Measurements from ENCODE around the gene RAB24.
A peak's percentile ranks its signal among the peaks of the same experiment; 100 is the strongest.

RAB24 gene

DNA sequence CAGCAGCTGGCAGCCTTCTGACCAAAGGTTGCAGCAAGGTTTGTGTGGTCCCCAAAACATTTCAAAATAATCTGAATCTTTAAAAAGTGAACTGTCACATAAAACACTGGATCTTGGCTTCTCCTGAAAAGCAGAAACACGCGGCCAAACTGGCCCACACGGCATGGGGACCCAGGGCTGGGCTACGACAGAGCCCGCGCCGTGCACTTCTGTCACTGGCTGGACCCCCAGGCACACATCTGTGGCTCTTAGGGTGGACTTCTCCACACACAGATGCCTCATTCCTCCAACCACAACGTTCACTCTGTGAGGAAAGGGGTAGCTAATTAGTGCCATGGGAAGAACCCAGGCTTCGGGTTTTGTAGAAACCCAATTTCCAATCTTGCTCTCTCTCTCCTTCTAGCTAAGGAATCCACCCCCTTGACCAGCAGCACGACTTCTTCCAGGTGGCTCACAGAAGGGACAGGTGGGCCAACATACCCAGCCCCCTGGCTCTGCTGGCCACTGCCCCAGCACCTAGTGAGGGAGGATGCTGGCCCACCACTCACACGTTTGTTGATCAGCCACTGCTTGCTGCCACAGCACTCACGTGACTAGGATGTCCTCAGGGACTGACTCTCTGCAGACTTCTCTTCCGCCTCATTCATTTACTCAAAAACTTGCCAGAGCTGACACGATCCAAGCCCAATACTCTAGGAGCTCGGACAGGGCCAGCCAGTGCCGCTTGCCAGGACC, 30.1 kb upstream of the RAB24 start:
- peaks cover 0 to 92% (median 85%) of the 10 kb centered on the region in 5 donors for H3K36me3 ChIP-seq (ENCODE audit: control insufficient read depth in 5 of 5, insufficient read depth in 5 of 5, low read length in 5 of 5)
- no peak overlapping the region for H3K9ac ChIP-seq (ENCODE audit: low read length in 5 of 5)
- no peaks in the 10 kb centered on the region for H3K9me3 ChIP-seq (ENCODE audit: control insufficient read depth in 5 of 5, low read length in 5 of 5)
- no peaks in the 10 kb centered on the region for H3K4me1 ChIP-seq (ENCODE audit: control insufficient read depth in 5 of 5, insufficient read depth in 5 of 5, low read length in 5 of 5)
- no peak overlapping the region for H3K27ac ChIP-seq (ENCODE audit: low read depth, low read length)
- no peaks in the 10 kb centered on the region for H3K27me3 ChIP-seq (ENCODE audit: control insufficient read depth in 5 of 5, insufficient read depth in 4 of 5, low read length in 5 of 5)
- no peak overlapping the region for H3K4me3 ChIP-seq (ENCODE audit: low read depth in 1 of 5, low read length in 5 of 5)

DNA sequence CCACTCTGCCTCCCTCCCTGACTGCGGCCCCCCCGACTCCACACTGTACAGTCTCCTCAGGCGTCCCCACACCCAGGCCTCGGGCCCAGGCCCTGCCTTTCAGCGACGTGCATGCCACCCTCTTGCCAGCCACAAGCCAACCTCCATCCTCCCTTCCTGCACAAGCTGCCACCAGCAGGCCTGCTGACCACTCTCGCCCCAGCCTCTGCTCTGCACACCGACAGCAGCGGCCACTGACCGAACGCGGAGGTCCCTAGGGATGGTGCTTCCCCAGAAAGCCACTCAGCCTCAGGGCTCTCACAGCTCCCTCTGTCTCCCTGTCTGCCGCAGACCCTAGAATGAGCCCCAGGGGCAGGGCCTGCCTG, 29.4 kb upstream of the RAB24 start:
- Histone ChIP-seq H3K9me3 (ENCODE audit: control insufficient read depth in 5 of 5, low read length in 5 of 5) (no peaks in the 10 kb centered on the region), H3K27ac (ENCODE audit: low read depth, low read length) (no peak overlapping the region), H3K4me3 (ENCODE audit: low read depth in 1 of 5, low read length in 5 of 5) (no peak overlapping the region), H3K27me3 (ENCODE audit: control insufficient read depth in 5 of 5, insufficient read depth in 4 of 5, low read length in 5 of 5) (no peaks in the 10 kb centered on the region), H3K36me3 (ENCODE audit: control insufficient read depth in 5 of 5, insufficient read depth in 5 of 5, low read length in 5 of 5) (peaks cover 0 to 86% (median 82%) of the 10 kb centered on the region in 5 donors), H3K9ac (ENCODE audit: low read length in 5 of 5) (no peak overlapping the region), H3K4me1 (ENCODE audit: control insufficient read depth in 5 of 5, insufficient read depth in 5 of 5, low read length in 5 of 5) (peaks cover 0 to 2% (median 0%) of the 10 kb centered on the region in 5 donors)

DNA sequence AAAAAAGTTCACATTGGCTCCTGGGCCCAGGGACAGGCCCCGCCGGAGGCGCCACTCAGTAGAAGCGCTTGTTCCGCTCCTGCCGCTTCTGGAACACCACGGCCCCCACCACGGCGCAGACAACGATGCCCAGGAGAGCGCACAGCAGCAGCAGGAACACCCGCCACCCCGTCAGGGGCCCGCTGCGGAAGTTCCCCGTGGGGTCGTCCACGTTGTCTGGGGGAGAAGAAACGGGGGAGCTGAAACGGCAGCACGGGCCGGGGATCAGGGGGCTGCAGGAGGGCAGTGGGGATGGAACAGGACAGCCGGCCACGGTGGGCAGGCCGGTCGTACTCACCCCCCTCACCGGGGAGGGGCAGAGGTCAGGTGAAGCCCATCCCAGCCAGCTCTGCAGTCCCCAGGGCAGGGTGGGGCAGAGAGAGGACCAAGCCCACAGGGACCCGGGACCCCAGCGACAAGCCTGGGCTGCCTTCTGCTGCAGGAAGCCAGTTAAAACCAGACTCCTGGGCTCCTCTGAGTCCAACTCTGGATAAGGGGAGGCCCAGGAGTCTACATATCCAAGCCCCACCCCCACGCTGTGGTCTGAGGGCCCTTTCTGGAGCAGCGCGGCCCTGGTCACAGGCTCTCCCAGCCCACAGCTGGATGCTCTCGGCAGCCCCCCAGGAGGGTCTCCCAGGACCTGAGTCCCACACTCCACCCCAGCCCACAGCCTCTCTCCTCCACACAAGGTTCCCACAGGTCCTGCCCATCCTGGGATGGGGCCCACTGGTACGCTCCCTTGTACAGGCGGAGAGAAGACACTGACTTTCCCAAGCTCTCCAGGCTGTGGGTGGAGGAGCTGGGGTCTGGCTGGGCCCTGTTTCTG, 28.7 kb upstream of the RAB24 start:
- Histone ChIP-seq H3K9ac (ENCODE audit: low read length in 5 of 5) (no peak overlapping the region), H3K4me1 (ENCODE audit: control insufficient read depth in 5 of 5, insufficient read depth in 5 of 5, low read length in 5 of 5) (peaks cover 0 to 7% (median 0%) of the 10 kb centered on the region in 5 donors), H3K36me3 (ENCODE audit: control insufficient read depth in 5 of 5, insufficient read depth in 5 of 5, low read length in 5 of 5) (peaks cover 0 to 80% (median 76%) of the 10 kb centered on the region in 5 donors), H3K4me3 (ENCODE audit: low read depth in 1 of 5, low read length in 5 of 5) (no peak overlapping the region), H3K27ac (ENCODE audit: low read depth, low read length) (no peak overlapping the region), H3K9me3 (ENCODE audit: control insufficient read depth in 5 of 5, low read length in 5 of 5) (no peaks in the 10 kb centered on the region), H3K27me3 (ENCODE audit: control insufficient read depth in 5 of 5, insufficient read depth in 4 of 5, low read length in 5 of 5) (no peaks in the 10 kb centered on the region)

DNA sequence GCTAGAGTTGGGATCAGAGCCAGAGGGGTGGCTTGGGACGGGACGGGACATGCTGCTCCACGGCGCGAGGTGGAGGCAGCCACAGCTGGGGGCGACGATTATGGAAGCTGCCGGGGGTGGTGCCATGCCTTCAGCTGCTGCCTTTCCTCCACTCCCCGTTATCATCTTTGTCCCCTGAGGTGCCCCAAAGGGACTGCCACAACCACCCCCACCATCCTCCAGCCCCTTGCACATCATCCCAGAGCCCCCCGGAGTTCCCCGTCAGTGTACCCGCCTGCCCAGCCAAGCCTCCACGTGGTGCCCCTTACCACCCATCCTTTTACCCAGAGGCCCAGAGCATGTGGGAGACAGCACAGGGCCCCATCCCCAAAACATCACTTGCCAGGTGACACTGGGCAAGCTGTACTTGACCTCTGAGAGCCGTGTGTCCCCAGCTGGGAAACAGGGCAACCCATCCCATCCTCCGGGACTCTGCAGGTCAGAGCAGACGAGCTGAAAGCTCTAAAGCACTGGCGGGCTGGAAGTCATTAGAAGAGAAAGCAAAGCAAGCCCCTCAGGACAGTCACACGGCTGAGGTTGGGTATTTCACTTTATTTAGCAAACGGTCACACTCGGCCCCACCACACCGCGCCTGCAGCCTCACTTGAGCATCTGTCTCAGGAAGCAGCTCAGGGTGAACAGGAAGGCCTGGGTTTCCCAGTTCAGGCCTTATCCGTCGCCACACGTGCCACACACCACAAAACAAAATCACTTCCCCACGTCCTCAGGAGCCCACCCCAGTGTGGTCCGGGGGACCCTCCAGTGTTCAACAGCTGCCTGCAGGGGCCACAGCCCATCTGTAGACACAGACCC, 27.7 kb upstream of the RAB24 start:
- Histone ChIP-seq H3K4me1 (ENCODE audit: control insufficient read depth in 5 of 5, insufficient read depth in 5 of 5, low read length in 5 of 5) (peaks cover 0 to 7% (median 0%) of the 10 kb centered on the region in 5 donors), H3K27ac (ENCODE audit: low read depth, low read length) (no peak overlapping the region), H3K9me3 (ENCODE audit: control insufficient read depth in 5 of 5, low read length in 5 of 5) (no peaks in the 10 kb centered on the region), H3K27me3 (ENCODE audit: control insufficient read depth in 5 of 5, insufficient read depth in 4 of 5, low read length in 5 of 5) (no peaks in the 10 kb centered on the region), H3K36me3 (ENCODE audit: control insufficient read depth in 5 of 5, insufficient read depth in 5 of 5, low read length in 5 of 5) (peaks cover 0 to 70% (median 66%) of the 10 kb centered on the region in 5 donors), H3K9ac (ENCODE audit: low read length in 5 of 5) (no peak overlapping the region), H3K4me3 (ENCODE audit: low read depth in 1 of 5, low read length in 5 of 5) (no peak overlapping the region)

DNA sequence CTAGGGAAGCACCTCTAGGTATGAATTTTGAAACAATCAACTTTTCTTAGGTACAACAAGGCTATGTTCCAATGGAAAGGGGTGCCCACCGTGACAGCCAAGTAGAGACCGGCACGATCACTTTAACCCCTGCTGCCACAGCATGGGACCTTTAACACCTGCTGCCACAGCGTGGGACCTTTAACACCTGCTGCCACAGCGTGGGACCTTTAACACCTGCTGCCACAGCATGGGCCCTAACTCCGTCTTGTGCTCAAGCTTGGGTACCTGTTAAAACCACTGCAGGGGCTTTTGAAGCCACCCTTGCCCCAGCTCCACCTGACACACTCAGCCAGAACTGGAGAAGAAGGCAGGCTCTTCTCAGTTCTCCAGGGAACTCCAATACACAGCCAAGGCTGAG, 26.4 kb upstream of the RAB24 start:
- no peak overlapping the region for H3K9ac ChIP-seq (ENCODE audit: low read length in 5 of 5)
- peaks cover 0 to 57% (median 53%) of the 10 kb centered on the region in 5 donors for H3K36me3 ChIP-seq (ENCODE audit: control insufficient read depth in 5 of 5, insufficient read depth in 5 of 5, low read length in 5 of 5)
- no peak overlapping the region for H3K27ac ChIP-seq (ENCODE audit: low read depth, low read length)
- peaks cover 0 to 7% (median 0%) of the 10 kb centered on the region in 5 donors for H3K4me1 ChIP-seq (ENCODE audit: control insufficient read depth in 5 of 5, insufficient read depth in 5 of 5, low read length in 5 of 5)
- no peaks in the 10 kb centered on the region for H3K9me3 ChIP-seq (ENCODE audit: control insufficient read depth in 5 of 5, low read length in 5 of 5)
- H3K4me3 ChIP-seq (ENCODE audit: low read depth in 1 of 5, low read length in 5 of 5): no peak overlapping the region
- no peaks in the 10 kb centered on the region for H3K27me3 ChIP-seq (ENCODE audit: control insufficient read depth in 5 of 5, insufficient read depth in 4 of 5, low read length in 5 of 5)

DNA sequence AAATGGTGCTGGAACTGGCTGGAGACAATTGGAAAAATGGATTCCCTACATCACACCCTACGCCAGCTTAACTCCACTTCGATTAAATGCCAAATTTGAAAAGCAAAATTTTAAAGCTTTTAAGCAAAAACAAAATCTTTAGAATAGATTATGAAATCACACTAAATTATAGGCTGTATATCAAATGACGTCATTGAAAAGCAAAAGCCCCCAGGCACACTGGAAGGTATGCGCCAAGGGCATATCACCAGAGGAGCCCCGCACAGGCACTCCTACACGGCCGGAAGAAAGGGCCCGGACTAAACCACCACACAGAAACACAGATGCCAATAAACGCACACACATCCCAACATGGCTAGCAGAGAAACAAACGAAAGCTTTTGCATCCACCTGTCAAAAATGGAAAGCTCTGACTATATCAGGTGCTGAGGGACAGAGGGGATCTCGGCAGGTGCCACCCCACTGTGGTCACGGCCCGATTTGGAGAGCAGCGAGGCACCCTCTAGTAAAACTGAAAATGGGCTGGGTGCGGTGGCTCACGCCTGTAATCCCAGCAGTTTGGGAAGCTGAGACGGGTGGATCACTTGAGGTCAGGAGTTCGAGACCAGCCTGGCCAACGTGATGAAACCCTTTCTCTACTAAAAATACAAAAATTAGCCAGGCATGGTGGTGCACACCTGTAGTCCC, 25.2 kb upstream of the RAB24 start:
- no peaks in the 10 kb centered on the region for H3K27me3 ChIP-seq (ENCODE audit: control insufficient read depth in 5 of 5, insufficient read depth in 4 of 5, low read length in 5 of 5)
- H3K27ac ChIP-seq (ENCODE audit: low read depth, low read length): no peak overlapping the region
- H3K9ac ChIP-seq (ENCODE audit: low read length in 5 of 5): no peak overlapping the region
- no peaks in the 10 kb centered on the region for H3K9me3 ChIP-seq (ENCODE audit: control insufficient read depth in 5 of 5, low read length in 5 of 5)
- H3K4me3 ChIP-seq (ENCODE audit: low read depth in 1 of 5, low read length in 5 of 5): no peak overlapping the region
- peaks cover 0 to 7% (median 0%) of the 10 kb centered on the region in 5 donors for H3K4me1 ChIP-seq (ENCODE audit: control insufficient read depth in 5 of 5, insufficient read depth in 5 of 5, low read length in 5 of 5)
- H3K36me3 ChIP-seq (ENCODE audit: control insufficient read depth in 5 of 5, insufficient read depth in 5 of 5, low read length in 5 of 5): peaks cover 0 to 45% (median 41%) of the 10 kb centered on the region in 5 donors

DNA sequence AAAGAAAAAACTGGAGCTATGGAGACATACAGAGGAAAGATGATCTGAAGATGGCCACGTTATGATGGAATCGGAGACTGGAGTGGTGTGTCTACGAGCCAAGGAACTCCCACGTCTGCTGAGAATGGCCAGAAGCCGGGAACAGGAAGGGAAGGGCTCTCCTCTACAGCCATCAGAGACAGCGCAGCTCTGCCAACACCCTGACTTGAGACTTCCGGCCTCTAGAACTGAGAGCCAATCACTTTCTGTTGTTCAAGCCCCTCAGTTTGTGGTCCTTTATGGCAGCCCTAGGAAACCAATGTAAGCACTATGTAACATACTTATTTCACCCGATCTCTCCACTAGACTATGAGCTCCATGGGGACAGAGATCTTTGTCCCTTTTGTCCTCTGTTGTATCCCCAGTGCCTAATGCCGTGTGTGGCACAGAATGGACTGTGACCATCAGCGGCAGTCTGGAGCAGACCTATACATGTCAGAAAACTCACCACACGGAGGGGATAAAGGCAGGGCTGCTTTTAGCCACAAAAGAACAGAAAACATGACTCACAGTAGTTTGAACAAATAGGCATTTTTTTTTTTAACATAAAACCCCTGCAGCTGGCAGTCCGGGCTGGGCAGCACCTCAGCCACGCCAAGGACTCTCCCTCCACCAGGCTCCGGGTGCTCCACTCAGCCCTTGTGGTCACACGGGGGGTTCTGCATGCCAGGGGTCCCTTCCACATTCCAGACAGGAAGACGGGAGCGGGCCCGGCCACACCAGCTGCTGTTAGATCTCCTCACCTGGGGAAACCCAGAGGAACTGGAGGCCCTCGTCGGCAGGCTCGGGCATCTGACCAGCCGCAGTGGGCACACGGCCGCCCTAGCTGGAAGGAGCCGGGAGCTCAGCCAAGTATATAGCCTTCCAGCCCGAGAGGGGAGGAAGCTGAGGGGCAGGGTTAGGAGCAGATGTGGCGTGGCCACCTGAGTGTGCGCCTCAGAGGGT, 24.3 kb upstream of the RAB24 start:
- Histone ChIP-seq H3K4me3 (ENCODE audit: low read depth in 1 of 5, low read length in 5 of 5) (no peak overlapping the region), H3K9ac (ENCODE audit: low read length in 5 of 5) (peak overlapping the region in 2 of 5 donors; percentile 10 to 41), H3K4me1 (ENCODE audit: control insufficient read depth in 5 of 5, insufficient read depth in 5 of 5, low read length in 5 of 5) (peaks cover 0 to 7% (median 0%) of the 10 kb centered on the region in 5 donors), H3K27ac (ENCODE audit: low read depth, low read length) (no peak overlapping the region), H3K36me3 (ENCODE audit: control insufficient read depth in 5 of 5, insufficient read depth in 5 of 5, low read length in 5 of 5) (peaks cover 0 to 36% (median 32%) of the 10 kb centered on the region in 5 donors), H3K27me3 (ENCODE audit: control insufficient read depth in 5 of 5, insufficient read depth in 4 of 5, low read length in 5 of 5) (no peaks in the 10 kb centered on the region), H3K9me3 (ENCODE audit: control insufficient read depth in 5 of 5, low read length in 5 of 5) (no peaks in the 10 kb centered on the region)

DNA sequence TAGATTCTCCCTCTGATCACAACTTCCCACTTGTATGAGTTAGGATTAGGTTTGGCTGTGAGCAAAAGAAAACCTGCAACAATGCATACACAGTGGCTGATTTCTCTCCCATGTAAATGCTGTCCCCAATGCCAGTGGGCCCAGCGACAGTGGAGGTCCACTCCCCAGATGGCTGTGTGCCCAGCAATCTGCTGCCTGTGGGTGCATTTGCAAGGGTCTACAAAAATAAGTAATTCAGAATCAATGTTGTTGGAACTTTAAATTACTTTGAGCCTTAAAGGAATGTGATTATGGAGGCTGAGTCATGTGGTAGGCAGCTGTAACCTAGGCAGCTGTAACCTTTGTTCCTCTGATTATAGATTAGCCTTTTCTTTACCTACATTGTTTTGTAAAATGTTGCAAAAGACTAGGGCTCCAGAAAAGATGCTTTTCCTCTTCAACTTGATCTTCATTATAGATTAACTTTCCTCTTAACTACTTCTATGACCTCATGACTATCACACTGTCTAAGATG, 22.4 kb upstream of the RAB24 start:
- no peak overlapping the region for H3K27ac ChIP-seq (ENCODE audit: low read depth, low read length)
- no peaks in the 10 kb centered on the region for H3K9me3 ChIP-seq (ENCODE audit: control insufficient read depth in 5 of 5, low read length in 5 of 5)
- no peaks in the 10 kb centered on the region for H3K27me3 ChIP-seq (ENCODE audit: control insufficient read depth in 5 of 5, insufficient read depth in 4 of 5, low read length in 5 of 5)
- H3K9ac ChIP-seq (ENCODE audit: low read length in 5 of 5): no peak overlapping the region
- H3K4me1 ChIP-seq (ENCODE audit: control insufficient read depth in 5 of 5, insufficient read depth in 5 of 5, low read length in 5 of 5): peaks cover 0 to 10% (median 0%) of the 10 kb centered on the region in 5 donors
- no peak overlapping the region for H3K4me3 ChIP-seq (ENCODE audit: low read depth in 1 of 5, low read length in 5 of 5)
- H3K36me3 ChIP-seq (ENCODE audit: control insufficient read depth in 5 of 5, insufficient read depth in 5 of 5, low read length in 5 of 5): peaks cover 0 to 23% (median 17%) of the 10 kb centered on the region in 5 donors
